GM23338 (cell line): ENCODE data around the gene CYTH3. TPM values are rescaled to one million over a fixed set of nuclear protein-coding genes. Genes with fewer than 3 reads are reported as not detected.

ENCODE experiments used
- ATAC-seq: fragments of 200-7000 bp; cut with Tn5 transposase; 3 replicates; pipeline ENCODE4 v1.9.1; 2020
- DNase-seq: peaks from one replicate; pipeline ENCODE4 v3.0.0-alpha.2; 2015; ENCODE audit warnings: low spot score
- H2AFZ ChIP-seq: fragments of 200-600 bp; sonication (generic); 2 replicates; pipeline ENCODE4 v1.8.0; 2016; ENCODE audit warnings: antibody characterized with exemption, mild to moderate bottlenecking, moderate library complexity
- H3F3A ChIP-seq: fragments of 200-600 bp; sonication (generic); replicated peaks from 2 replicates; pipeline ENCODE4 v1.8.0; 2017; ENCODE audit warnings: antibody characterized with exemption, mixed run types, low read depth
- H3K27ac ChIP-seq: fragments of 200-600 bp; sonication (generic); 2 replicates; pipeline ENCODE4 v1.6.1; 2016; ENCODE audit warnings: low read depth
- H3K27me3 ChIP-seq: fragments of 200-600 bp; sonication (generic); 2 replicates; pipeline ENCODE4 v1.8.0; 2016; ENCODE audit warnings: mild to moderate bottlenecking, mixed run types, moderate library complexity; ENCODE audit not compliant: insufficient read depth
- H3K36me3 ChIP-seq: fragments of 200-600 bp; sonication (generic); 2 replicates; pipeline ENCODE4 v1.8.0; 2016; ENCODE audit warnings: mild to moderate bottlenecking; ENCODE audit not compliant: insufficient read depth
- H3K4me1 ChIP-seq: fragments of 200-600 bp; sonication (generic); 2 replicates; pipeline ENCODE4 v1.8.0; 2016; ENCODE audit warnings: mild to moderate bottlenecking, moderate library complexity; ENCODE audit not compliant: insufficient read depth
- H3K4me2 ChIP-seq: fragments of 200-600 bp; sonication (generic); 2 replicates; pipeline ENCODE4 v1.7.1; 2017; ENCODE audit warnings: mixed run types
- H3K4me3 ChIP-seq: fragments of 200-600 bp; sonication (generic); 2 replicates; pipeline ENCODE4 v1.6.1; 2016; ENCODE audit warnings: mixed run types
- H3K79me2 ChIP-seq: fragments of 200-600 bp; sonication (generic); replicated peaks from 2 replicates; pipeline ENCODE4 v1.8.0; 2017; ENCODE audit warnings: mild to moderate bottlenecking; ENCODE audit not compliant: insufficient read depth
- H3K9me2 ChIP-seq: fragments of 200-600 bp; sonication (generic); 2 replicates; pipeline ENCODE4 v1.8.0; 2017; ENCODE audit not compliant: insufficient read depth
- H4K20me1 ChIP-seq: fragments of 200-600 bp; sonication (generic); replicated peaks from 2 replicates; pipeline ENCODE4 v1.8.0; 2017; ENCODE audit warnings: mild to moderate bottlenecking; ENCODE audit not compliant: insufficient read depth
- H3K27ac Mint-ChIP-seq: 2 replicates; pipeline ENCODE4 v1.8.0; 2020; ENCODE audit warnings: inconsistent platforms, mild to moderate bottlenecking, moderate library complexity, mixed read lengths
- H3K27me3 Mint-ChIP-seq: 3 replicates; pipeline ENCODE4 v1.8.0; 2022; ENCODE audit warnings: low read depth, mild to moderate bottlenecking, moderate library complexity, mixed read lengths, inconsistent platforms; ENCODE audit not compliant: insufficient read depth, poor library complexity
- H3K36me3 Mint-ChIP-seq: 3 replicates; pipeline ENCODE4 v1.8.0; 2021; ENCODE audit warnings: low read depth, mild to moderate bottlenecking, inconsistent platforms, moderate library complexity, mixed read lengths
- H3K4me1 Mint-ChIP-seq: 3 replicates; pipeline ENCODE4 v1.8.0; 2020; ENCODE audit warnings: mild to moderate bottlenecking, inconsistent platforms, mixed read lengths
- H3K4me3 Mint-ChIP-seq: 3 replicates; pipeline ENCODE4 v1.8.0; 2021; ENCODE audit warnings: moderate library complexity, mild to moderate bottlenecking, inconsistent platforms, mixed read lengths
- H3K9me3 Mint-ChIP-seq: 3 replicates; pipeline ENCODE4 v1.8.0; 2020; ENCODE audit warnings: moderate library complexity, mild to moderate bottlenecking, inconsistent platforms, mixed read lengths
- CTCF ChIP-seq, 2 experiments: fragments of 200-600 bp in 1 of 2; sonication (generic) in 1 of 2; conservative IDR thresholded peaks; 2 replicates each; pipeline versions ENCODE4 v1.5.1 to v1.6.1; 2016 to 2017; ENCODE audit warnings: antibody characterized with exemption in 2 of 2, low read depth in 2 of 2, mild to moderate bottlenecking in 2 of 2, moderate library complexity in 1 of 2
- ETS1 ChIP-seq: IDR thresholded peaks from 2 replicates; pipeline ENCODE4 v1.6.1; 2016; ENCODE audit warnings: antibody characterized with exemption
- EZH2phosphoT487 ChIP-seq: fragments of 200-600 bp; sonication (generic); IDR thresholded peaks from one replicate; pipeline ENCODE4 v1.8.1; 2018; ENCODE audit warnings: antibody characterized with exemption; ENCODE audit not compliant: unreplicated experiment
- JUNB ChIP-seq: IDR thresholded peaks from one replicate; pipeline ENCODE4 v1.6.1; 2016; ENCODE audit warnings: antibody characterized with exemption; ENCODE audit not compliant: unreplicated experiment
- NANOG ChIP-seq: IDR thresholded peaks from 2 replicates; pipeline ENCODE4 v1.6.1; 2016; ENCODE audit warnings: antibody characterized with exemption, borderline replicate concordance
- POLR2AphosphoS5 ChIP-seq: IDR thresholded peaks from 2 replicates; pipeline ENCODE4 v1.6.1; 2016; ENCODE audit warnings: antibody characterized with exemption, low read depth
- REST ChIP-seq: IDR thresholded peaks from one replicate; pipeline ENCODE4 v1.6.1; 2018; ENCODE audit warnings: antibody characterized with exemption; ENCODE audit not compliant: unreplicated experiment
- STAT1 ChIP-seq: IDR thresholded peaks from one replicate; pipeline ENCODE4 v1.6.1; 2016; ENCODE audit warnings: antibody characterized with exemption; ENCODE audit not compliant: unreplicated experiment
- ZNF331 ChIP-seq: fragments of 250-450 bp; sonication (Bioruptor Pico); IDR thresholded peaks from 2 replicates; pipeline ENCODE4 v1.5.0; 2020; ENCODE audit warnings: low read depth, mild to moderate bottlenecking, moderate library complexity
- polyA plus RNA-seq: library from polyadenylated mRNA; unstranded; fragments of >200 nt; fragmentation: Nextera tagmentation; extraction: Ambion mirVana; gene quantifications from 2 replicates; pipeline ENCODE4 v1.2.1, GENCODE V29; 2016
- total RNA-seq: library from RNA; depleted of rRNA; stranded (reverse); fragments of >200 nt; shearing (Covaris generic); gene quantifications from 2 replicates; pipeline ENCODE4 v1.2.3, GENCODE V29; 2014

Gene CYTH3
- total and polyA plus RNA-seq, 2 experiments from 2014 or later, result 4.6 to 15.3 TPM

GRCh38 chr7:6310271-6310993, 38.0 kb upstream of the CYTH3 start:
- Mint-ChIP-seq H3K9me3 (no peaks in the 10 kb centered on the region; the same call in 2 of the 3 replicates), H3K4me1 (no peaks in the 10 kb centered on the region), H3K36me3 (no peaks in the 10 kb centered on the region), H3K27me3 (peaks cover 2% of the 10 kb centered on the region), H3K4me3 (no peak overlapping the region), H3K27ac (no peak overlapping the region)
- ATAC-seq (no peak), DNase-seq (no peak)
- Histone ChIP-seq H2AFZ (no peak overlapping the region), H3K4me2 (no peak overlapping the region), H3K27ac (no peak overlapping the region), H3K36me3 (no peaks in the 10 kb centered on the region), H3K79me2 (no peaks in the 10 kb centered on the region), H3K4me1 (no peaks in the 10 kb centered on the region), H3K4me3 (no peak overlapping the region), H4K20me1 (no peaks in the 10 kb centered on the region), H3K9me2 (no peaks in the 10 kb centered on the region), H3F3A (no peaks in the 10 kb centered on the region), H3K27me3 (no peaks in the 10 kb centered on the region)
- TF ChIP-seq ZNF331 (CRISPR knock-in tag) (no peak), NANOG (no peak), CTCF (conservative IDR thresholded peaks at IDR 0.05; ENCODE audit: low read depth in 2 of 2) (no peak), STAT1 (no peak), JUNB (no peak)

GRCh38 chr7:6307762-6308161, 35.3 kb upstream of the CYTH3 start:
- Mint-ChIP-seq H3K27me3 (peaks cover 2% of the 10 kb centered on the region), H3K4me3 (no peak overlapping the region)
- TF ChIP-seq ZNF331 (CRISPR knock-in tag), result no peak
- no peak for TF ChIP-seq EZH2phosphoT487
- no peak for TF ChIP-seq POLR2AphosphoS5
- TF ChIP-seq CTCF (conservative IDR thresholded peaks at IDR 0.05; ENCODE audit: low read depth in 2 of 2), result no peak
- TF ChIP-seq JUNB, result no peak
- TF ChIP-seq STAT1, result no peak
- no peak for TF ChIP-seq REST
- no peak for TF ChIP-seq NANOG
- no peak for TF ChIP-seq ETS1

More at GRCh38 chr7:6307762-6308161, 35.3 kb upstream of the CYTH3 start:
- no peaks in the 10 kb centered on the region for H4K20me1 ChIP-seq
- H3K4me3 ChIP-seq, result no peak overlapping the region
- H3K79me2 ChIP-seq, result no peaks in the 10 kb centered on the region
- no peaks in the 10 kb centered on the region for H3K4me1 ChIP-seq
- Mint-ChIP-seq H3K36me3 (no peaks in the 10 kb centered on the region), H3K27ac (no peak overlapping the region; the same call in 1 of the 2 replicates), H3K9me3 (no peaks in the 10 kb centered on the region; the same call in 2 of the 3 replicates), H3K4me1 (no peaks in the 10 kb centered on the region)
- no peaks in the 10 kb centered on the region for H3K27me3 ChIP-seq
- H3K27ac ChIP-seq, result no peak overlapping the region
- DNase-seq (peak; percentile 20), ATAC-seq (peak; percentile 62)
- no peaks in the 10 kb centered on the region for H3K9me2 ChIP-seq
- H3K4me2 ChIP-seq, result no peak overlapping the region
- H3K36me3 ChIP-seq, result no peaks in the 10 kb centered on the region
- peak overlapping the region; percentile 63; the same call in 1 of the 2 replicates for H2AFZ ChIP-seq
- no peaks in the 10 kb centered on the region for H3F3A ChIP-seq
